WTC11 (cell line): ENCODE results near the gene AQP12B.

Experiments
- CTCF ChIP-seq: fragments of 200-600 bp; IDR thresholded peaks from 2 replicates; pipeline ENCODE4 v1.8.0; 2022; ENCODE audit warnings: antibody characterized with exemption
- SP1 ChIP-seq: sonication (generic); formaldehyde crosslinking; conservative IDR thresholded peaks from 2 replicates; pipeline ENCODE4 v1.8.1; 2022; ENCODE audit warnings: missing genetic modification reagents
- TEAD4 ChIP-seq: sonication (generic); formaldehyde crosslinking; IDR thresholded peaks from 2 replicates; pipeline ENCODE4 v1.8.0; 2022; ENCODE audit warnings: mild to moderate bottlenecking, missing genetic modification reagents

GRCh38 chr2:240717181-240717641, 34.5 kb upstream of the AQP12B start:
- no peak for TF ChIP-seq SP1 (CRISPR knock-in tag)
- TF ChIP-seq TEAD4 (CRISPR knock-in tag) = no peak
- no peak for TF ChIP-seq CTCF
